GM12878 (cell line): ENCODE measurements around the gene PACS1. TPM values are rescaled to one million over a fixed set of nuclear protein-coding genes. Genes with fewer than 3 reads are reported as not detected.

Experiments
- ATAC-seq: fragments of 200-7000 bp; cut with Tn5 transposase; 3 replicates; pipeline ENCODE4 v1.9.1; 2020; ENCODE audit warnings: mild to moderate bottlenecking, moderate library complexity
- BruUV-seq: library from RNA; stranded (reverse); fragments of 400-500 nt; replicated peaks from 2 replicates; lab custom pipeline; 2021; lab: Mats Ljungman, UMichigan
- CTCF ChIA-PET: fragments of 300-600 bp; sonication (Branson Sonifier 250); formaldehyde crosslinking; extraction: SDS; loops from one replicate; lab custom pipeline; 2021; ENCODE audit warnings: inconsistent platforms; lab: Yijun Ruan, JAX
- POLR2A ChIA-PET: fragments of 350-600 bp; formaldehyde crosslinking; extraction: SDS; loops from one replicate; lab custom pipeline; 2021; ENCODE audit warnings: inconsistent platforms; lab: Charles Lee
- RAD21 ChIA-PET: fragments of 300-600 bp; sonication (Branson Sonifier 250); formaldehyde crosslinking; loops from one replicate; lab custom pipeline; 2023; ENCODE audit warnings: antibody characterized with exemption; ENCODE audit not compliant: unreplicated experiment; lab: Charles Lee
- SMC1A ChIA-PET: fragments of 300-600 bp; sonication (Branson Sonifier 250); formaldehyde crosslinking; loops from one replicate; lab custom pipeline; 2023; ENCODE audit not compliant: unreplicated experiment, uncharacterized antibody; lab: Charles Lee
- DNase-seq: peaks from one replicate; pipeline ENCODE4 v3.0.0-alpha.2; 2011; ENCODE audit warnings: low read depth, low spot score
- FAIRE-seq: peaks from 3 replicates; lab custom pipeline; 2011; peaks lifted over from hg19 to GRCh38; lab: Jason Lieb, UNC
- H2AFZ ChIP-seq: 2 replicates; pipeline ENCODE4 v1.6.0; 2011; ENCODE audit warnings: low read depth, low read length, control low read depth; ENCODE audit not compliant: control insufficient read depth
- H3K27ac ChIP-seq: 2 replicates; pipeline ENCODE4 v1.5.1; 2011; ENCODE audit warnings: control low read depth; ENCODE audit not compliant: control insufficient read depth, insufficient read depth
- H3K27me3 ChIP-seq, 2 experiments: replicated peaks in 1 of 2; 2 replicates each; pipeline versions ENCODE4 v1.6.0 to v1.6.1; 2011; ENCODE audit warnings: low read length in 1 of 2; ENCODE audit not compliant: control insufficient read depth in 2 of 2, insufficient read depth in 2 of 2
- H3K36me3 ChIP-seq, 2 experiments: 2 replicates each; pipeline ENCODE4 v1.5.1; 2011; ENCODE audit warnings: low read length in 1 of 2; ENCODE audit not compliant: control insufficient read depth in 2 of 2, insufficient read depth in 2 of 2
- H3K4me1 ChIP-seq: 2 replicates; pipeline ENCODE4 v1.6.1; 2011; ENCODE audit warnings: mild to moderate bottlenecking, low read length, moderate library complexity, mixed read lengths; ENCODE audit not compliant: control insufficient read depth, insufficient read depth
- H3K4me2 ChIP-seq: 2 replicates; pipeline ENCODE4 v1.6.0; 2011; ENCODE audit warnings: control low read depth; ENCODE audit not compliant: control insufficient read depth, insufficient read depth
- H3K4me3 ChIP-seq: fragments of 200-600 bp; sonication (generic); 2 replicates; pipeline ENCODE4 v1.5.1; 2016
- H3K79me2 ChIP-seq: 2 replicates; pipeline ENCODE4 v1.6.0; 2011; ENCODE audit warnings: low read length; ENCODE audit not compliant: control insufficient read depth, insufficient read depth
- H3K9ac ChIP-seq: 2 replicates; pipeline ENCODE4 v1.8.0; 2011; ENCODE audit warnings: low read length, control low read depth, mixed read lengths; ENCODE audit not compliant: control insufficient read depth, insufficient read depth
- H3K9me3 ChIP-seq: replicated peaks from 3 replicates; pipeline ENCODE4 v1.5.1; 2011; ENCODE audit warnings: mild to moderate bottlenecking, low read length; ENCODE audit not compliant: control insufficient read depth, insufficient read depth
- H4K20me1 ChIP-seq: 2 replicates; pipeline ENCODE4 v1.6.0; 2011; ENCODE audit not compliant: control insufficient read depth, insufficient read depth
- ASH2L ChIP-seq: fragments of 300-600, 200-600 bp; sonication (generic); IDR thresholded peaks from 2 replicates; pipeline ENCODE4 v1.6.1; 2017; ENCODE audit warnings: low read depth, mild to moderate bottlenecking, borderline replicate concordance
- BACH1 ChIP-seq: fragments of 450-650 bp; IDR thresholded peaks from 2 replicates; pipeline ENCODE4 v1.6.1; 2017; ENCODE audit warnings: mild to moderate bottlenecking, borderline replicate concordance
- BCL3 ChIP-seq: IDR thresholded peaks from 2 replicates; pipeline ENCODE4 v1.6.1; 2011; ENCODE audit warnings: borderline replicate concordance, low read depth, mild to moderate bottlenecking, moderate library complexity, low read length; ENCODE audit not compliant: insufficient read depth, poor library complexity, severe bottlenecking
- CBFB ChIP-seq: IDR thresholded peaks from 2 replicates; pipeline ENCODE4 v1.6.1; 2016; ENCODE audit warnings: antibody characterized with exemption, low read depth
- FOS ChIP-seq: IDR thresholded peaks from 3 replicates; pipeline ENCODE4 v1.6.1; 2011; ENCODE audit warnings: borderline replicate concordance; ENCODE audit not compliant: insufficient read length; ENCODE audit errors: extremely low read depth
- KDM1A ChIP-seq: fragments of 200-600 bp; sonication (generic); IDR thresholded peaks from 2 replicates; pipeline ENCODE4 v1.6.1; 2016; ENCODE audit warnings: borderline replicate concordance
- MLLT1 ChIP-seq: fragments of 450-650 bp; IDR thresholded peaks from 2 replicates; pipeline ENCODE4 v1.6.1; 2016; ENCODE audit warnings: mild to moderate bottlenecking
- NFYA ChIP-seq: IDR thresholded peaks from 2 replicates; pipeline ENCODE4 v1.6.1; 2011; ENCODE audit warnings: low read depth, mild to moderate bottlenecking, low read length, improper control_type of control experiment, borderline replicate concordance
- NRF1 ChIP-seq: conservative IDR thresholded peaks from 2 replicates; pipeline ENCODE4 v1.6.1; 2011; ENCODE audit warnings: mild to moderate bottlenecking, low read depth, low read length, improper control_type of control experiment
- PAX5 ChIP-seq: IDR thresholded peaks from 2 replicates; pipeline ENCODE4 v1.6.1; 2011; ENCODE audit warnings: low read depth, low read length, borderline replicate concordance
- RBBP5 ChIP-seq: fragments of 200-600 bp; sonication (generic); conservative IDR thresholded peaks from 2 replicates; pipeline ENCODE4 v1.6.1; 2016
- RELA ChIP-seq: fragments of 450-650 bp; IDR thresholded peaks from 2 replicates; pipeline ENCODE4 v1.8.0; 2014; ENCODE audit warnings: borderline replicate concordance; ENCODE audit not compliant: partially characterized antibody
- SP1 ChIP-seq: IDR thresholded peaks from one replicate; pipeline ENCODE4 v1.6.1; 2011; ENCODE audit warnings: low read depth, low read length
- SPI1 ChIP-seq: IDR thresholded peaks from 2 replicates; pipeline ENCODE4 v1.6.1; 2011; ENCODE audit warnings: low read depth, mild to moderate bottlenecking, low read length, moderate library complexity, borderline replicate concordance; ENCODE audit not compliant: insufficient read depth
- SREBF2 ChIP-seq: IDR thresholded peaks from 2 replicates; pipeline ENCODE4 v1.6.1; 2012; ENCODE audit warnings: mild to moderate bottlenecking, low read length
- SRF ChIP-seq, 2 experiments: IDR thresholded peaks; 2 replicates each; pipeline ENCODE4 v1.6.1; 2011; ENCODE audit warnings: low read depth in 2 of 2, low read length in 2 of 2, mild to moderate bottlenecking in 1 of 2, moderate library complexity in 1 of 2
- STAT3 ChIP-seq: IDR thresholded peaks from 2 replicates; pipeline ENCODE4 v1.6.1; 2011; ENCODE audit warnings: low read depth, low read length, improper control_type of control experiment
- SUZ12 ChIP-seq: fragments of 200-600 bp; sonication (generic); IDR thresholded peaks from one replicate; pipeline ENCODE4 v1.6.1; 2018; ENCODE audit warnings: antibody characterized with exemption, mild to moderate bottlenecking; ENCODE audit not compliant: unreplicated experiment
- TAF1 ChIP-seq: IDR thresholded peaks from 2 replicates; pipeline ENCODE4 v1.6.1; 2011; ENCODE audit warnings: mild to moderate bottlenecking, low read depth, low read length, borderline replicate concordance
- ZNF207 ChIP-seq: fragments of 450-650 bp; IDR thresholded peaks from 2 replicates; pipeline ENCODE4 v1.6.1; 2014; ENCODE audit warnings: antibody characterized with exemption, mild to moderate bottlenecking, borderline replicate concordance
- WGBS: methylation state at CpG from one replicate; pipeline ENCODE4 v1.1.6; 2016; ENCODE audit warnings: low lambda C conversion rate; ENCODE audit not compliant: insufficient replicate concordance, insufficient coverage; ENCODE audit errors: missing lambda C conversion rate; 5-methylcytosine and 5-hydroxymethylcytosine counted together
- in situ Hi-C: fragments of 300-500 bp; cut with MboI; formaldehyde crosslinking; loops from 9 replicates; pipeline ENCODE4 v1.14.3; 2018; ENCODE audit warnings: mixed read lengths
- intact Hi-C: fragments of 100-400 bp; cut with micrococcal nuclease; formaldehyde crosslinking; loops from one replicate; pipeline ENCODE4 v1.14.2; 2022; ENCODE audit not compliant: unreplicated experiment
- polyA plus RNA-seq, 11 experiments: library from polyadenylated mRNA; depleted of rRNA in 4 of 11; unstranded in 6 of 11; stranded (reverse) in 5 of 11; fragments of >200 nt; fragmentation: Nextera tagmentation in 4 of 11; fragmentation: Illumina TruSeq in 1 of 11; extraction: Ambion mirVana in 4 of 11; extraction: Trizol in 1 of 11; gene quantifications; 1 replicate in 1 of 11; 2 replicates in 10 of 11; pipeline versions ENCODE4 v1.2.1 to v1.2.3, GENCODE V29; 2011 to 2016; ENCODE audit warnings: inconsistent platforms in 2 of 11, missing spikeins in 2 of 11, low read depth in 1 of 11
- total RNA-seq, 4 experiments: library from RNA; depleted of rRNA in 3 of 4; stranded (reverse); fragments of >200 nt in 3 of 4; fragmentation: Illumina TruSeq in 1 of 4; extraction: Trizol in 1 of 4; gene quantifications; 2 replicates each; pipeline versions ENCODE4 v1.2.1 to v1.2.3, GENCODE V29; 2013 to 2021

Gene PACS1
- total and polyA plus RNA-seq, 10 of the 15 experiments (the other 5 are each of a cell fraction or from before 2014, with no cell fraction given): 1.1 to 74.3 (median 17.9) TPM

- no peak overlapping the region for H3K9ac ChIP-seq
- ChIA-PET POLR2A (no interaction called here), CTCF (no interaction called here)
Observed at GRCh38 chr11:66233301-66233700, 163.2 kb downstream of the PACS1 start.

GRCh38 chr11:66235141-66235540, 165.1 kb downstream of the PACS1 start:
- SMC1A ChIA-PET: interaction anchor here (0.7 kb wide), 1 partner anchor 75 kb away, joined by 3 read pairs; no protein-coding TSS in a partner anchor
- no peaks in the 10 kb centered on the region for H3K79me2 ChIP-seq
- no peak overlapping the region for H3K4me2 ChIP-seq
- whole genome bisulfite sequencing: 96% methylated on average over 11 of the region's 11 CpGs
- in situ Hi-C loops (no loop called here), intact Hi-C loops (no loop called here)
- POLR2A ChIA-PET: no interaction called here
- H3K36me3 ChIP-seq: peaks cover 15 to 28% of the 10 kb centered on the region in 2 experiments
- FAIRE-seq (no peak), DNase-seq (no peak), ATAC-seq (no peak)
- no peaks in the 10 kb centered on the region for H3K27me3 ChIP-seq
- no peak overlapping the region for H3K9ac ChIP-seq
- H4K20me1 ChIP-seq: no peaks in the 10 kb centered on the region
- no peaks in the 10 kb centered on the region for H3K9me3 ChIP-seq
- no peak overlapping the region for H2AFZ ChIP-seq
- RAD21 ChIA-PET: no interaction called here
- no TSS peak for BruUV-seq
- no peak overlapping the region for H3K27ac ChIP-seq
- no peak overlapping the region for H3K4me3 ChIP-seq
- H3K4me1 ChIP-seq: no peaks in the 10 kb centered on the region
- CTCF ChIA-PET: interaction anchor here (1.0 kb wide), 1 partner anchor 13 kb away, joined by 5 read pairs; no protein-coding TSS in a partner anchor
- TF ChIP-seq ZNF207 (no peak), SREBF2 (no peak), KDM1A (no peak), SRF (IDR thresholded peaks at IDR 0.05; ENCODE audit: low read depth in 2 of 2, low read length in 2 of 2) (no peak), MLLT1 (no peak), CBFB (no peak), PAX5 (no peak), STAT3 (no peak), SP1 (no peak), NRF1 (no peak), BCL3 (no peak), SUZ12 (no peak), FOS (no peak), RELA (no peak)

More at GRCh38 chr11:66233301-66233700, 163.2 kb downstream of the PACS1 start:
- Histone ChIP-seq H3K79me2 (no peaks in the 10 kb centered on the region), H3K4me2 (no peak overlapping the region), H2AFZ (no peak overlapping the region), H3K4me3 (no peak overlapping the region), H3K27ac (no peak overlapping the region)
- WGBS: 97% methylated on average over 5 of the region's 5 CpGs
- no peak for DNase-seq
- no peak for TF ChIP-seq NFYA
- TF ChIP-seq NRF1: no peak
- TF ChIP-seq BACH1: no peak
- TF ChIP-seq TAF1: no peak
- TF ChIP-seq SPI1: no peak
- no peak for TF ChIP-seq CBFB
- no peak for TF ChIP-seq RBBP5
- TF ChIP-seq ASH2L: no peak
- TF ChIP-seq, all 136 proteins: peak for 0
- H3K9me3 ChIP-seq: no peaks in the 10 kb centered on the region
- no peak for FAIRE-seq
- H4K20me1 ChIP-seq: no peaks in the 10 kb centered on the region
- no peaks in the 10 kb centered on the region for H3K27me3 ChIP-seq
- H3K36me3 ChIP-seq: peaks cover 13 to 27% of the 10 kb centered on the region in 2 experiments
- no TSS peak for BruUV-seq
- in situ Hi-C loops (no loop called here), intact Hi-C loops (no loop called here)
- ATAC-seq: no peak
- ChIA-PET SMC1A (no interaction called here), RAD21 (no interaction called here)
- no peaks in the 10 kb centered on the region for H3K4me1 ChIP-seq
